ENCODE data around the gene ARHGEF16. TPM values are rescaled to one million over a fixed set of nuclear protein-coding genes. Genes with fewer than 3 reads are reported as not detected.

Gene ARHGEF16
- total RNA-seq, 1 donor from 2014 or later: 1.3 TPM

DNA sequence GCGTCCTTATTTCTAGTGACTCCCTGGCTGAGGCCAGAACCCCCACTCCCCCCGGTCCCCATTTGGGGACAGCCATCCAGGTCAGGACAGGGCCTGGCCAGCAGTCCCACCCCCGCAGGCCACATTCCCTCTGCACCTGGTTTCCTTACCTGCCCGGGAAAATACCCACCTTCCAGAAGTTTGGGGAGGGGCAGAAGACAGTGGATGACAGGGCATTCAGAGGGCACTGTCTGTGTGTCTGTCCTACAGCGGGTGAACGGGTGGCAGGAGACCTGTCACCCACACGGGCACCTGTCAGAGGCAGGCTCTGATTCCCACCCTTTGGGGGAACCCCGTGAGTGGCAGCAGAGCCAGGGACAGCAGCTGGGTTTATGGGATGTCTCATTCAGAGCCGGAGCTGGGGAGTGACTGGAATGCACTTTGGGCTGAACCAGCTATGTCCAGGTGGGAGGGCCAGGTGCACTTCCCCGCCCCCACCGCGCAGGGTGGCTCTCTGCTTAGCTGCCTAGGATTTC is 2.0 kb downstream of the ARHGEF16 start:
- no peak overlapping the region for H2AFZ ChIP-seq (replicated peaks)
- Mint-ChIP-seq H3K4me1 (peaks cover 48% of the 10 kb centered on the region), H3K9me3 (no peaks in the 10 kb centered on the region), H3K27ac (no peak overlapping the region), H3K4me3 (no peak overlapping the region), H3K27me3 (ENCODE audit: insufficient read depth, low read depth) (no peaks in the 10 kb centered on the region), H3K36me3 (no peaks in the 10 kb centered on the region)
- H3K36me3 ChIP-seq: no peaks in the 10 kb centered on the region
- H3K27me3 ChIP-seq: no peaks in the 10 kb centered on the region
- peaks cover 9% of the 10 kb centered on the region for H4K20me1 ChIP-seq (ENCODE audit: low read depth)
- peaks cover 13% of the 10 kb centered on the region for H3K4me1 ChIP-seq
- no peak overlapping the region for H3K4me3 ChIP-seq
- no peak for DNase-seq (ENCODE audit: low spot score)
- H3K9me3 ChIP-seq (ENCODE audit: low read depth): no peaks in the 10 kb centered on the region
- no peak overlapping the region for H3K4me2 ChIP-seq
- no peak overlapping the region for H3K9ac ChIP-seq
- H3K27ac ChIP-seq: no peak overlapping the region
- TF ChIP-seq, protein P1, sequence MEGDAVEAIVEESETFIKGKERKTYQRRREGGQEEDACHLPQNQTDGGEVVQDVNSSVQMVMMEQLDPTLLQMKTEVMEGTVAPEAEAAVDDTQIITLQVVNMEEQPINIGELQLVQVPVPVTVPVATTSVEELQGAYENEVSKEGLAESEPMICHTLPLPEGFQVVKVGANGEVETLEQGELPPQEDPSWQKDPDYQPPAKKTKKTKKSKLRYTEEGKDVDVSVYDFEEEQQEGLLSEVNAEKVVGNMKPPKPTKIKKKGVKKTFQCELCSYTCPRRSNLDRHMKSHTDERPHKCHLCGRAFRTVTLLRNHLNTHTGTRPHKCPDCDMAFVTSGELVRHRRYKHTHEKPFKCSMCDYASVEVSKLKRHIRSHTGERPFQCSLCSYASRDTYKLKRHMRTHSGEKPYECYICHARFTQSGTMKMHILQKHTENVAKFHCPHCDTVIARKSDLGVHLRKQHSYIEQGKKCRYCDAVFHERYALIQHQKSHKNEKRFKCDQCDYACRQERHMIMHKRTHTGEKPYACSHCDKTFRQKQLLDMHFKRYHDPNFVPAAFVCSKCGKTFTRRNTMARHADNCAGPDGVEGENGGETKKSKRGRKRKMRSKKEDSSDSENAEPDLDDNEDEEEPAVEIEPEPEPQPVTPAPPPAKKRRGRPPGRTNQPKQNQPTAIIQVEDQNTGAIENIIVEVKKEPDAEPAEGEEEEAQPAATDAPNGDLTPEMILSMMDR (IDR thresholded peaks at IDR 0.05): no peak
- H3F3A ChIP-seq (ENCODE audit: low read depth): peaks cover 23% of the 10 kb centered on the region
- H3K79me2 ChIP-seq (ENCODE audit: low read depth): no peaks in the 10 kb centered on the region

- H3K9ac ChIP-seq: no peak overlapping the region
- no peaks in the 10 kb centered on the region for H3K27me3 ChIP-seq
- no peaks in the 10 kb centered on the region for H3K36me3 Mint-ChIP-seq
- no peak overlapping the region for H3K27ac ChIP-seq
- H3K4me3 ChIP-seq: no peak overlapping the region
- no peaks in the 10 kb centered on the region for H3K9me3 ChIP-seq (ENCODE audit: low read depth)
- no peaks in the 10 kb centered on the region for H3K36me3 ChIP-seq
- H3F3A ChIP-seq (ENCODE audit: low read depth): peaks cover 23% of the 10 kb centered on the region
- no peaks in the 10 kb centered on the region for H3K79me2 ChIP-seq (ENCODE audit: low read depth)
- no peak overlapping the region for H2AFZ ChIP-seq (replicated peaks)
- no peaks in the 10 kb centered on the region for H3K9me3 Mint-ChIP-seq
- H3K4me1 ChIP-seq: peaks cover 13% of the 10 kb centered on the region
- peaks cover 48% of the 10 kb centered on the region for H3K4me1 Mint-ChIP-seq
- DNase-seq (ENCODE audit: low spot score): no peak
- H3K4me3 Mint-ChIP-seq: peak overlapping the region; percentile 34
- H3K4me2 ChIP-seq: no peak overlapping the region
- TF ChIP-seq EZH2 (IDR thresholded peaks at IDR 0.05) (no peak), EZH2phosphoT487 (IDR thresholded peaks at IDR 0.05) (no peak)
- TF ChIP-seq, protein P1 (IDR thresholded peaks at IDR 0.05): no peak
- H4K20me1 ChIP-seq (ENCODE audit: low read depth): peaks cover 9% of the 10 kb centered on the region
- peak overlapping the region; percentile 48 for H3K27ac Mint-ChIP-seq
- peaks cover 2% of the 10 kb centered on the region for H3K27me3 Mint-ChIP-seq (ENCODE audit: insufficient read depth, low read depth)
Observed at GRCh38 chr1:3456964-3457909, 2.8 kb downstream of the ARHGEF16 start.

- H3K4me3 ChIP-seq: no peak overlapping the region
- no peak overlapping the region for H3K27ac ChIP-seq
- H3K79me2 ChIP-seq (ENCODE audit: low read depth): no peaks in the 10 kb centered on the region
- H3K4me1 ChIP-seq: peaks cover 13% of the 10 kb centered on the region
- no peaks in the 10 kb centered on the region for H3K36me3 Mint-ChIP-seq
- H3K27me3 ChIP-seq: no peaks in the 10 kb centered on the region
- H4K20me1 ChIP-seq (ENCODE audit: low read depth): peaks cover 9% of the 10 kb centered on the region
- H3K4me1 Mint-ChIP-seq: peaks cover 48% of the 10 kb centered on the region
- H3K36me3 ChIP-seq: no peaks in the 10 kb centered on the region
- peaks cover 2% of the 10 kb centered on the region for H3K27me3 Mint-ChIP-seq (ENCODE audit: insufficient read depth, low read depth)
- no peaks in the 10 kb centered on the region for H3K9me3 ChIP-seq (ENCODE audit: low read depth)
- H3K9me3 Mint-ChIP-seq: no peaks in the 10 kb centered on the region
- H3K27ac Mint-ChIP-seq: peak overlapping the region; percentile 28
- peak; percentile 53 for DNase-seq (ENCODE audit: low spot score)
- TF ChIP-seq EZH2 (IDR thresholded peaks at IDR 0.05) (no peak), EZH2phosphoT487 (IDR thresholded peaks at IDR 0.05) (no peak)
- TF ChIP-seq, protein P1 (IDR thresholded peaks at IDR 0.05): no peak
- H2AFZ ChIP-seq (replicated peaks): no peak overlapping the region
- H3K4me3 Mint-ChIP-seq: no peak overlapping the region
- H3K4me2 ChIP-seq: peak overlapping the region; percentile 26
- H3F3A ChIP-seq (ENCODE audit: low read depth): peaks cover 23% of the 10 kb centered on the region
- H3K9ac ChIP-seq: no peak overlapping the region
Observed at GRCh38 chr1:3457910-3458883, 3.7 kb downstream of the ARHGEF16 start.
